ENCODE data around the gene CTNNBIP1.

CTNNBIP1 gene

DNA sequence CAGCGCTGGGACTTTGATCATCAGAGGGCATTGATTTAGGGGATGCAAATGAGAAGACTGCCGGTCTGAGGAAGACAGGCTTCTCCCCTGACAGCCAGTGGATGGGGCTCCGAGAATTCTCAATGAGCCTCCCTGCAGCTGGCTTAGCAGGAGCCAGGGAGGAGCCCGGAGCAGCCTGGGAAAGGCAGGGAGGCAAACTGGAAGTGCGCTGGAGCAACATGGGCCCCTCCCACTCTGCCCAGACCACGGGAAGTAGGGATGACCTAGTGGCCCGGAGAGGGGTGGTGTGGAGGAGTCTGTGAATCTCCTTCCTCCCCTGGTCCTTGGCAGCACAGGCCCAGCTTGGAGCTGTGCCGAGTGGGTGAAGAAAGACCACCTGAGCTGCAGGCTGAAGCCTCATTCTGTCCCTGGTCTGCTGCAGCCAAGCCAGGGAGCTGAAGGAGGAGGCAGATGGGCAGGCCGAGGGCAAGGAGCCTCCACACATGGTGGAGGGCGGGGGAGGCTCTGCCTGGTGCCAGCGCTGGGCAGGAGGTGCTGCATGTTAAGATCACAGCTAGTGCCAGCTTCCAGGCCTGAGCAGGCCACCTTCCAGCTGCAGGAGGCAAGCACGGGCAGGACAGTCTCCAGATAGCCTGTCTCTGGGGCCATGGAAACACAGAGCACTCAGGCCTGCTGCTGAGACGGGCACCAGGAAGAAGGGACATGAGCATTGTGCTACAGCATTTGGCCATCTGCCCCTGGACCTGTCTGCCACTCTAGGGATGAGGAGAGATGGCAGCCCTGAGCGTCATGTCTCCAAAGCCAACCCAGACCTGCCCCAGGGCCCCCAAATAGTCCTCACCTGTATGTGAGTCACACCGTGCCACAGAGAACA, 74.1 kb downstream of the CTNNBIP1 start:
- DNase-seq (ENCODE audit: extremely low read depth in 1 of 2, low read depth in 1 of 2): no peak

DNA sequence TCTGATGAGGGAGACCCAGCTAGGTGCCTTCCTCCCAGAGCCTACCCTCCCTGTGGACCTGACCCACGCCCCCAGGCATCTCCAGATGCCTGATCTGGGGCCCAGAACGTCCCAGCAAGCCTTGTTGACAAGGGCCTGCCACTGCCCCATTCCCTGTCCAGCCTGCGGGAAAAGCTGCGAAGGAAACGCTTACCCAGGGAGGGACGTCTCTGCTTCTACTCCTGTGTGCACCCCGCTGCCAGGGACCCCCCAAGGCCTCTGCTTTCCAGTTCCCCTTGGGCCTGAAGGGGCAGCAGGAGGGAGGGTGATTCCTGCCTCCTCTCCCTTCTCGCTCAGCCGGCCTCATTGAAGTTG, 74.7 kb downstream of the CTNNBIP1 start:
- no peak for DNase-seq (ENCODE audit: extremely low read depth in 1 of 2, low read depth in 1 of 2)

DNA sequence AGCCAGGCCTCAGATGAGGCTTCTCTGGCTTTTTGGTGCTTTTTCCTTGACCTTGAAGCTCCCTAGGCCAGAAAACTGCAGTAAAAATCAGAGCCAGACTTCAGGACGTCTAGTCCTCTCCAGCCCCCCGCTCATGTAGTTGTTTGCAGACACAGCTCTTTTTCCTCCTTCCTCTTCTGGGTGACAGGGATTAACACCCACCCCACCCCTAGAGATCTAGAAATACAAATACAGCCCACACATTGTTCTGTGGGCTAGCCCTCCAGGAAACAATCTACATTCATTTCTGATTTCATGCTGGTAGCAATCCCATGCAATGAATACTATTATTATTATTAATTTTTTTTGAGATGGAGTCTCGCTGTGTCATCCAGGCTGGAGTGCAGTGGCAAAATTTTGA, 76.4 kb downstream of the CTNNBIP1 start:
- no peak for DNase-seq (ENCODE audit: extremely low read depth in 1 of 2, low read depth in 1 of 2)

DNA sequence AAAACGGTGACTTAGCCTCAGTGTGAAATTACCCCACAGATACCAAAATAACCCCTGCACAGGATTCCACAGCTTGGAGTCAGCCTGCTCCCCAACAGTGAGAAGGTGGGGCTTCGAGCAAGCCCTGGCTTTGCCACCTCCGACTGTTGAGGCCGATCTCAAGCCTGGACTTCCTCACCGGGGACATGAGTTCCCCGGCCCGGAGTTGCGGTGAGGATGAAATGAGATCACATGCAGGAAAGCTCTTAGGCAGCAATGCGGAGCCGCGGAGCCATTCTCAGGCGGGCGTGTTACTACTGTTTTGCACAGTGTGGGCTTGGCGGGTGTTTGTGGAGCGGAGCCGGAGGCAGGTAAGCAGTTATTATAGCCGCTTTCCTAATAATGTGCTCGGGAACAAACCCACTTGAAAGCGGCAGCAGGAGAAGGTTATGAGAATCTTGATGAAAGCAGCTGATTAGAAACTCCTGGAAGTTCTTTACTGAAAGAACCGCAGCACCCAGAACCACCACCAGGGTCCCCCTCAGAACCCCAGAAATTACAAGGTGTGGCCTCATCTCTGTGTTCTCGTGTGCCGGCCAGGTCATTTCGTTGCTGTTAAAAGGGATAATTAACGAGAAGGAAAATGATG, 82.4 kb downstream of the CTNNBIP1 start:
- DNase-seq (ENCODE audit: extremely low read depth in 1 of 2, low read depth in 1 of 2): no peak

DNA sequence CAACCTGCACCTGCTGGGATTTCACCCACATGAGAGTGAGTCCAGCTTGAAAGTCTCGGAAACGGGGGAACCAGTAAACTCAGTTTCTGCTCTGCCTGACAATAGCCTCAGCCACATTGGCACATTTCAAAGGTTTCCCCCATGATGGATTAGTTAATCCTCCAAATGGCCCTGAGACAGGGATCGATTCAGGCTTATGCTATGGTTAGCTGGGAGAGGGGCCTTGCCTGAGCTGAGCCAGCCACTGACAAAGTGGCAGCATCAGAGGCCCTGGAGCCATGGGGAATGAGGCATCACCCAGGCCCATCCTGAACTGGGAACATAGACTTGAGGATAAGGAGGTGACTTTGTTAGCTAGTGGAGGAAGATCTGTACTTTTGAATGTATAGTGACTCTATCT, 83.5 kb downstream of the CTNNBIP1 start:
- no peak for DNase-seq (ENCODE audit: extremely low read depth in 1 of 2, low read depth in 1 of 2)

DNA sequence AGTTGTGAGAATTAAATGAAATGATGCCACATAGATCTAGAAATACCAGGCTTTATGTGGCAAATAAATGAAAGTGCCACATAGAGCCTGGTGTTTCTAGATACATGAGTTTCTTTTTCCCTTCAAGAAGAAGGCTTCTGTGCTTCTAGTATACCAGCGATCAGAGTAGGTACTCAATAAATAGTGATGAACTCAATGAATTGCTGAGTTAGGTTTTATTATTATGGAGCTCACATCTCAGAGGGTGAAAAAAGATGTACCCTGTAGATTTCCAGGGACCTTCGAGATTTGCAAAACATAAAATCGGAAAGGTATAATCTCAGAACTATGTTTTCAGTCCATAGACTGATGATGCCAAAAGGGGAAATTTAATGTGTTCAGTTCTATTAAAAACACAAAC, 84.0 kb downstream of the CTNNBIP1 start:
- DNase-seq (ENCODE audit: extremely low read depth in 1 of 2, low read depth in 1 of 2): no peak

DNA sequence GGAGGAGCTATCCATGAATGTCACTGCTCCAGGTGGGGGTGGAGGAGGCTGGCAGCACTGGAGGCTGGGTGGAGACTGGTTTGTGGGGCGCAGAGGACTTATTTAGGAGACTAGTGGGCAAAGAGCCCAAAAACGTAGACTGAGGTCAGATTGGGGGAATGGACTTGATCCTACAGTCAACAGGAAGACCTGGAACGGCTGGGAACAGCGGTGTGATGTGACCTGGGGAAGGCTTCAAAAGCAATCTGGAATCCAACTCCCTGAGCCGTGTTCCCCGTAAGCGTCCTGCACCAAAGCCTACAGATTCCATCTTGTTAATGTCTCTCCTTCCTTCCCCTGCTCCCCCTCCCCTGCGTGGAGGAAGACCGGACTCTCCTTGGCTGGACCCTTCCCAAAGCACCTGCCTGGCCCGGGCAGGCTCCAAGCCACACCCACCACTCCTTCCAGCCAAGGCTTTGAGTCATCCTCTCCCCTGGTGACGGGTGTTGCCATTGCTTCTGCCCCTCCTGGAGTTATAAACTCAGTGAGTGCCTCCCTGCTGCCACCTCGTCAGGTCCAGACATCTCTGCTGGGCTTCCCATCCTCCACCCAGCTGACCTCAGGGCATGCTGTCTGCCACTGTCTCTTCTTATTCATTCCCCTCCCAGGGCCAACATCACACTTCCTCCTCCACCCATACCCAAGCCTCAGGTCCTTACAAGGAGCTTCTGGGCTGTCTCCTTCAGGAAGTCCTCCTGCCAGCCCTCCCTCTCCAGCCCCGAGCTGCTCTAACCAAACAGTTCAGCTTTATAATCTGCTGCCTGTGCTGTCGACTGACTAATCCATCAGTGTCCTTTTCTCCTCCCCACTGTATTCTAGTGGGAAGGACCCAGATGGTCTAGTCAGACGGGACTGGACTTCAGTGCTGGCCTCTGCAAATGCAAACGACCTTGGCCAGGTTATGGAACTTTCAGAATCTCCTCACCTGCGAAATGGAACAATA, 84.7 kb downstream of the CTNNBIP1 start:
- peak in 1 of 2 donors; percentile 19 for DNase-seq (ENCODE audit: extremely low read depth in 1 of 2, low read depth in 1 of 2)

DNA sequence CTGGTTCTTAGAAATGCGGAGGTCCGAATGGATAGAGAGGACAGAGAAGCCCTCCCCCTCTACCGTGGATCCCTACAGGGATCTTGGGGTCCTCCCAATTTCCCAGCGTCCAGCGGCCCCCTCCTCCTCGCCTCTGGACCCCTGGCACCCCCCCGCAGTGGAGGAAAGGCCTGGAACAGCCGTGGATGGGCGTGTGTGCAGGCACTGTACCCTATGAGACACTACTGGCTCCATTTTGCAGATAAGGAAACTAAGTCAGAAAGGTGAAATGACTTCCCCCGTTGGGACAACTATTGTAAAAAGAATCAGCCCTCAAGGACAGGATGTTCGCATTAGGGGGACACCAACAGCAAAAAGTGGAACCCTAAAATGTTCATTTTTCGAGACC, 85.4 kb downstream of the CTNNBIP1 start:
- no peak for DNase-seq (ENCODE audit: extremely low read depth in 1 of 2, low read depth in 1 of 2)

DNA sequence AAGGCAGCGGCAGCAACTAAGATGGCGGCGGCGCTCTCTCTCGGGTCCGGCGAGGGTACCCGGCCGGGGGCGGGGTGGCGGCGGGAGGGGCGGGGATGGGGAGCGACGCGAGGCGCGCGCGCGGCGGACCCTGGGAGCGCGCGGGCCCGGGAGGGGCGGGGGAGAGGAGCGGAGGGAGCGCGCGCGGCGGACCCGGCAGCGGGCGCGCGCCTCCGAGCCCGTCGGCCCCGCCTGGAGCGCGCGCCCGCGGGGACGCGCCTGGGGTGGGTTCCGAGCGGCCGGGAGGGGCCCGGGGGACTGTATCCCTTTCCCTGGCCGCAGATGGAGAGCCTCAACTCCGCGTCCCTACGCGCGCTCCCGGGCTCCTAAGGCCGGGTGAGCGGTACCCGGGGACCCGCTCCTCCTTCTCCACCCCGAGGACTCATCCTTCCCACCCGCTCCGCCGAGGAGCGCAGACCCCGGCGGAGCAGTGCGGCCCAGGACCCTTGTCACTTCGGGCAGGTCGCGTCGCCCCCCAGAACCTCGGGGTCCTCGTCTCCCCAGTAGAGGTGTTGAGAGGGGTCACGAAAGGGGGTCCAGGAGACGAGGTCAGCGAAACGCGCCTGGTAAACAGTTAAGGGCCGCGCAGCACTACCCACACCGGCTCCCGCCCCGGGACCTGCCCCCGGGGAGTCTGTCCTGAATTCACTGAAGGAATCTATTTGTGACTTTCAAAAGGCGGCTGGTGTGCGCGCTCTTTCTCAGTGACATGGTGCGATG, 85.9 kb downstream of the CTNNBIP1 start, which contains the start of gene CLSTN1:
CLSTN1 (minus strand) TSS at position 23 of the 759 bp plus-strand sequence. CDS start 232 bp downstream, outside the sequence.
- DNase-seq (ENCODE audit: extremely low read depth in 1 of 2, low read depth in 1 of 2): peak; percentile 71 to 87

DNA sequence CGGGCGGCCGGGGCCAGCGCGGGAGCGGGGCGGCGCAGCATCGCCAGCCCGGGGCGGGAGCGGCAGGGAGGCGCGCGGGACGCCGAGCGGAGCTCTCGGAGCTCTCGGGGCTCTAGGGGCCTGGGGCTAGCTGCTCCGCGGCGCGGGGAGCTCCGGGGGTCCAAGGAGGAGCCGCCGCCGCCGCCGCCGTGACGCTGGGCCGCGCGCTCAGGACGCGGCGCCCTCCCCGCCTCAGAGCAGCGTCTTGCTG, 86.5 kb downstream of the CTNNBIP1 start:
- DNase-seq (ENCODE audit: extremely low read depth in 1 of 2, low read depth in 1 of 2): no peak

DNA sequence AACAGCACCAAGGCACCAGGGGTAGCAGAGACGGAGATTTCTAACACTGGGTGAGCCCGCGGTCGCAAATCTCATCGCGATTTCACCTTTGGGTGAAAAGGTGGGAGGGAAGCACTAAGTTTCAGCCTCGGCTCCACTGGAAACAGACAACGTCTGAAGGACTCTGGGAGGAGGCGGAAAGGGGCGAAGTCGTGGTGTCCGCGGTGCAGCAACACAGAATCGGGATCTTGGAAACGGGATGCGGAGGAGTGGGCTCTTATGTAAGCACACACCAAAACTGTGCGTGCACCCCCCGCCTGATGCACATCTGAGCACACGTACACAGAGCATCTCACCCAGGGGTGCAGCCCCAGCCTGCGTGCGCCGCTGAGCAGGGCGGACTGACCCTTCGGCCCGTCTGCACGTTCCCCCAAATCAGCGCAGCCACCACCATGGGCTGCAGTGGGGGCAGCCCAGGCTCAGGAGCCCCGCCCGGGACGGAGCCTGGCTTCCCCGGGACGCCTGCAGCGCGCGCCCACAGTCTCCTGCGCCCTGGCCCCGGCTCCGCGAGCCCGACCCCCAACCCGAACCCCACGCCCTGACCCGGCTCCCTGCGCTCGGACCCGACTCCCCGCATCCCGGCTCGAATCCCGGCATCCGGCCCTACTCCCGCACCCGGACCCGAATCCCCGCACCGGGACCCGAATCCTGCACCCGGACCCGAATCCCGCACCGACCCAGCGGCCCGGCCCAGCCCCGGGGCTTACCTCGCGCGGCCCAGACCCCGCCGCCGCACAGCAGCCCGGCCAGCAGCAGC, 87.0 kb downstream of the CTNNBIP1 start:
- DNase-seq (ENCODE audit: extremely low read depth in 1 of 2, low read depth in 1 of 2): no peak

DNA sequence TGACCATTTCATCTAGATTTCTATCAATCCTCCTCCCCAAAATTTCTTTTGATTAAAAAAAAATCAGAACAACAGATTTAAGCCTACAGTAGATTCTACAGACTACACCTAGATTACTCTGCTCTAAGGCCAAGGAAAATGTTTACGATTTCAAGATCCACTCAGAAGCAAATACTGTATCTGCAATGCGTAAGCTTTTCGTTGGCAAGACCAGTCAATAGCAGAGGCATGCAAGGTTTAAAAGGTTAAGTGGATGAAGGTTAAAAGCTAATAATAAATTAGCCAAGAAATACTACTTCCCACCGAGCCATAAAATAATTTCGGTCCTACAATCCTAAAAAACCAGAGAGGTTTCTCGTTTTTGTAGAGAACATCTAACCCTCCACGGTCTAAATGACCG, 87.6 kb downstream of the CTNNBIP1 start:
- DNase-seq (ENCODE audit: extremely low read depth in 1 of 2, low read depth in 1 of 2): no peak

DNA sequence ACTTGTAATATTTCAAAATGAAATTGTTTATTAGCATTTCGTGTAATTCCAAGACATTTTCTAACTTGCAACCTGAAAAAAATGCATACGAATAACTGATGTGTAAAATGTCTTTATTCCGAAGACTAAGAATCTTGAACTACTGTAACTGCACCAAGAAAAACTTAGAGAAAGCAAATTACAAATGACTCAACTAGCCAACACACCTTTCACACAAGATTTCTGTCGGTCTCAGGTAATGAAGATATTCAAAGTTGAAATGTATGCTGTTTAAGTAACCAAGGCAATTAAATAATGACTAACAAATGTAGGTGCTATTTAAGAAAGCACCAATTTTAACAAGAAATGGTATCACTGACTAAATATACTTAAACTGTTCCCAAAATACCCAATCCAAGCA, 88.4 kb downstream of the CTNNBIP1 start:
- DNase-seq (ENCODE audit: extremely low read depth in 1 of 2, low read depth in 1 of 2): no peak

DNA sequence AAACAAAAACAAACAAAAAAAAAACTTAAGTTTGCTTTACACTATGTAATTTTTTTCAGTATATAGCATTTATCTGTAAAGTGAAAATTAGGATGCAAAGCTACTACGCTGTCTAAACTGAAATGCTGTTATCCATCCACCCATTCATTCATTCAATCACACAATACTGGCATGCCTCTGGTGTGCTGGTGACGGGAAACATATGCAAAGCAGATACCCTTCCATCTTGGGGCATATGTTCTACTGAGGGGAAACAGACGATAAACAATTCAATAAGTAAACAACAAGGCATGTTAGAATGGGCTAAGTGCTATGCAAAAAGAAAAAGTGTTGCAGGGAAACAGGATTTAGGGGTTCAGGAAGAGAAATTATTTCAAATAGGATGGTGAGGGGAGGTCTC, 89.5 kb downstream of the CTNNBIP1 start:
- no peak for DNase-seq (ENCODE audit: extremely low read depth in 1 of 2, low read depth in 1 of 2)

DNA sequence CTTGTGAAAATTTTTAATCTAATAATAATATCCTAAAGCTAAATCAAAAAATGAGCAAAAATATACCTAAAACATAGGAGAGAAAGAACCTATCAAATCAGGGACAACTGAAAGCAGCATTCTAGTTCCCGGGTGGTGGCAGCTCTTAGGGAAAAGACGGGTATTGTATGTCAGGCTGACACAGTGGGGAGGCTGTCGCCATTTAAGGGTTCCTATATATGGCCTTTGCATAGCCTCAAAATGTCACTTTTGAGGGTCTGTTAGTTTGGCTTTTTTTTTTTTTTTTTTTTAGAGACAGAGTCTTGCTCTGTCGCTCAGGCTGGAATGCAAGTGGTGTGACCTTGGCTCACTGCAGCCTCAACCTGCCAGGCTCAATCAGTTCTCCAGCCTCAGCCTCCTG, 92.3 kb downstream of the CTNNBIP1 start:
- DNase-seq (ENCODE audit: extremely low read depth in 1 of 2, low read depth in 1 of 2): no peak

DNA sequence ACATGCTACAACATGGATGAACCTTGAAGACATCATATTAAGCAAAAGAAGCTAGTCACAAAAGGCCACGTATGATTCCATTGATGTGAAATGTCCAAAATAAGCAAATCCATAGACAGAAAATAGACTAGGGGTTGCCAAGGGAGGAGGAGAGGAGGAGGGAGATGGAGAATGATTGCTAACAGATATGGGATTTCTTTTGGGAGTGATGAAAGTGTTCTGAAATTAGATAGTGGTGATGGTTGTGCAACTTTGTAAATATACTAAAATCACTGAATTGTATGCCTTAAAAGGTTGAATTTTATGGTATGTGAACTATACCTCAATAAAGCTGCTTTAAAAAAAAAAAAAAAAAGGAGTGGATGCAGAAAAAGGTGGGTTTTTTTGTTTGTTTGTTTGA, 93.9 kb downstream of the CTNNBIP1 start:
- no peak for DNase-seq (ENCODE audit: extremely low read depth in 1 of 2, low read depth in 1 of 2)

DNA sequence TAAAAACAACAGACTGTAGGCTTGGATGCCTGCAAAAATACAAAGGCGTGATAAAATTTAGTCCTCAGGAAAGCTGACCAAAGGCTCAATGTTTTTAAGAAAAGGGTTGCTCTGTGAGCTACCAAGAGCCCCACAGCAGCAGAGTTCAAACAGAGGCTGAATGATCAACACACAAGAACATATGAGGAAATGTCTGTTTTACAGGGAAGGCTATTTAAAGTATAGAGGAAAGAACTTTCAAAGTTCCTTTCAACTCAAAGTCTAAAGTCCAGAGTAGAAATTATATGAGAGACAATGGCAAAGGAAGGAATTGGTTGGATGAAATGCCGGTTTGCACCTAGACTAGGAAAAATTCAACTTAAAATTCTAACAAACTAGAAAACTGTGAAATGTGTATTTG, 94.9 kb downstream of the CTNNBIP1 start:
- DNase-seq (ENCODE audit: extremely low read depth in 1 of 2, low read depth in 1 of 2): no peak

DNA sequence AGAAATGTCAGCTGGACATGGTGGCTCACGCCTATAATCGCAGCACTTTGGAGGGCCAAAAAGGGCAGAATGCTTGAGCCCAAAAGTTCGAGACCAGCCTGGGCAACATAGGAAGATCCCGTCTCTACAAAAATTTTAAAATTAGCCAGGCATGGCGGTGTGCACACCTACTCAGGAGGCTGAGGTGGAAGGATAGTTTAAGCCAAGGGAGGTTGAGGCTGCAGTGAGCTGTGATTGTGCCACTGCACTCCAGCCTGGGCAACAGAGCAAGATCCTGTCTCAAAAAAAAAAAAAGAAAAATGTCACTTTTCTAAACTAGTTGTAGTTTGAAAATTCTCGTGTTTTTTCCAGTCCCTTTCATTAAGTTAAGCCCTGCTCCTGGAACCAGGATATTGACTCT, 95.5 kb downstream of the CTNNBIP1 start:
- no peak for DNase-seq (ENCODE audit: extremely low read depth in 1 of 2, low read depth in 1 of 2)

DNA sequence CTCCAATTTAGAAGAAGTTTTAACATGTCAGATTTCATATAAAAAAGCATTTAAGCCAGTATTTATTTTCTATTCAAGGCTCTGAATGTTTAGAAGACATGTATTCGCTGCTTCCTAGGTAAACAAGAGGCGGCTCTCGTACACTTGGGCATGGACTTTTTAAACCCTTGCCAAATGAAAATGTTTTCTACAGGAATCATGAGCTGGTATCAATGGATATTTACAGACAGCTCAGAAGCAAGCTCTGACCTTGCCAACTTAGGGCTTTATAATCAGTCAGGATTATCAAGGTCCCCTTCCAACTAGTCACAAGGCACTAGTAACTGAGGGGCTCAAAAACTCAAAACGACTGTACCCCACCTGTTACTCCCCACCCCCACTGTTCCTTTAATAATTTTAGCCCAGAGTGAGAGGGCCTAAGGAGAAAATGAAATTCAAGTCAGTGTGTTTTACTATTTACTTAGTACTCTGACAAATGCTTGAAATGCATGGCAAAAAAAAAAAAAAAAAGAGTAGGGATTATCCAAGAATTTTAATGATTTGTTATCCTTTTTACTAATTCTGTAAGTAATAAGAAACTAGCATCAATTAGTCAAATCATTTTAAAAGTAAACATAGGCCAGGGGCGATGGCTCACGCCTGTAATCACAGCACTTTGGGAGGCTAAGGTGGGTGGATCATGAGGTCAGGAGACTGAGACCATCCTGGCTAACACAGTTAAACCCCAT, 98.7 kb downstream of the CTNNBIP1 start:
- no peak for DNase-seq (ENCODE audit: extremely low read depth in 1 of 2, low read depth in 1 of 2)

Data from activated CD8-positive, alpha-beta memory T cell treated with anti-CD3 and anti-CD28 coated beads for 1 hour (primary cell).